Smooth muscle cell (in vitro differentiated cells): Measurements from ENCODE around the gene ITGAX. TPM values are rescaled to one million over a fixed set of nuclear protein-coding genes. Genes with fewer than 3 reads are reported as not detected.

Source experiments
- DNase-seq: peaks from one replicate; lab custom pipeline; 2025; ENCODE audit not compliant: unreplicated experiment; lab: John Stamatoyannopoulos, UW
- H2AFZ ChIP-seq: fragments of 200-600 bp; sonication (generic); 2 replicates; pipeline ENCODE4 v1.6.0; 2016; ENCODE audit warnings: antibody characterized with exemption, low read depth, mild to moderate bottlenecking
- H3F3A ChIP-seq: fragments of 200-600 bp; sonication (generic); 2 replicates; pipeline ENCODE4 v1.6.0; 2017; ENCODE audit warnings: antibody characterized with exemption, low read depth
- H3K27ac ChIP-seq: fragments of 200-600 bp; sonication (generic); 2 replicates; pipeline ENCODE4 v1.5.1; 2016; ENCODE audit warnings: low read depth, mild to moderate bottlenecking
- H3K27me3 ChIP-seq: fragments of 200-600 bp; sonication (generic); 2 replicates; pipeline ENCODE4 v1.6.1; 2016; ENCODE audit warnings: low read depth, mild to moderate bottlenecking
- H3K36me3 ChIP-seq: fragments of 200-600 bp; sonication (generic); 2 replicates; pipeline ENCODE4 v1.5.1; 2016; ENCODE audit warnings: low read depth
- H3K4me1 ChIP-seq: fragments of 200-600 bp; sonication (generic); 2 replicates; pipeline ENCODE4 v1.5.1; 2016; ENCODE audit warnings: low read depth
- H3K4me2 ChIP-seq: fragments of 200-600 bp; sonication (generic); 2 replicates; pipeline ENCODE4 v1.6.0; 2016; ENCODE audit warnings: mild to moderate bottlenecking
- H3K4me3 ChIP-seq: fragments of 200-600 bp; sonication (generic); 2 replicates; pipeline ENCODE4 v1.5.1; 2016; ENCODE audit warnings: mild to moderate bottlenecking
- H3K79me2 ChIP-seq: fragments of 200-600 bp; sonication (generic); 2 replicates; pipeline ENCODE4 v1.6.0; 2016; ENCODE audit warnings: low read depth, mild to moderate bottlenecking
- H3K9ac ChIP-seq: fragments of 200-600 bp; sonication (generic); 2 replicates; pipeline ENCODE4 v1.6.0; 2016; ENCODE audit warnings: low read depth
- H3K9me3 ChIP-seq: fragments of 200-600 bp; sonication (generic); replicated peaks from 2 replicates; pipeline ENCODE4 v1.5.1; 2016; ENCODE audit warnings: low read depth
- H4K20me1 ChIP-seq: fragments of 200-600 bp; sonication (generic); 2 replicates; pipeline ENCODE4 v1.6.0; 2016; ENCODE audit warnings: low read depth
- WGBS: methylation state at CpG from one replicate; pipeline ENCODE4 v1.1.7; 2016; ENCODE audit warnings: low lambda C conversion rate; 5-methylcytosine and 5-hydroxymethylcytosine counted together
- polyA plus RNA-seq: library from polyadenylated mRNA; unstranded; fragments of >200 nt; fragmentation: Nextera tagmentation; extraction: Ambion mirVana; gene quantifications from 2 replicates; pipeline ENCODE4 v1.2.1, GENCODE V29; 2016
- total RNA-seq: library from RNA; depleted of rRNA; stranded (reverse); fragments of >200 nt; gene quantifications from 2 replicates; pipeline ENCODE4 v1.2.3, GENCODE V29; 2014
- TF ChIP-seq, protein P1 (sequence below): fragments of 200-600 bp; sonication (generic); IDR thresholded peaks from 2 replicates; pipeline ENCODE4 v1.5.1; 2017; ENCODE audit warnings: borderline replicate concordance, mild to moderate bottlenecking, antibody characterized with exemption; ENCODE audit not compliant: insufficient read depth, poor library complexity, severe bottlenecking

The ITGAX gene
- total and polyA plus RNA-seq, 2 experiments from 2014 or later = 0.31 TPM; not detected in 1

DNA sequence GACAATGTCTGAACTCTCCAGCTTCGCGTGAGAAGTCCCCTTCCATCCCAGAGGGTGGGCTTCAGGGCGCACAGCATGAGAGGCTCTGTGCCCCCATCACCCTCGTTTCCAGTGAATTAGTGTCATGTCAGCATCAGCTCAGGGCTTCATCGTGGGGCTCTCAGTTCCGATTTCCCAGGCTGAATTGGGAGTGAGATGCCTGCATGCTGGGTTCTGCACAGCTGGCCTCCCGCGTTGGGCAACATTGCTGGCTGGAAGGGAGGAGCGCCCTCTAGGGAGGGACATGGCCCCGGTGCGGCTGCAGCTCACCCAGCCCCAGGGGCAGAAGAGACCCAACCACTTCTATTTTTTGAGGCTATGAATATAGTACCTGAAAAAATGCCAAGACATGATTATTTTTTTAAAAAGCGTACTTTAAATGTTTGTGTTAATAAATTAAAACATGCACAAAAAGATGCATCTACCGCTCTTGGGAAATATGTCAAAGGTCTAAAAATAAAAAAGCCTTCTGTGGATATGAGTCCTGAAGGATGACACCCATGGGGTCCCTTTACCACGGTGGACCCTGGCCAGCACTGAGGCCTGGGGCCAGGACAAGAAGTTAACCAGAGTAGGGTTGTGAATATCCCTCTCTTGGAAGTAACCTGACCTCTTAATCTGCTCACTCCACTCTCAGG is 27.6 kb downstream of the ITGAX start:
- WGBS = 30% methylated on average over 14 of the region's 14 CpGs
- Histone ChIP-seq H3K4me1 (peaks cover 2% of the 10 kb centered on the region), H3K4me3 (no peak overlapping the region), H3K4me2 (no peak overlapping the region), H3K27me3 (no peaks in the 10 kb centered on the region), H4K20me1 (no peaks in the 10 kb centered on the region), H3K79me2 (no peaks in the 10 kb centered on the region), H3F3A (no peaks in the 10 kb centered on the region), H3K36me3 (no peaks in the 10 kb centered on the region), H3K9ac (no peak overlapping the region), H3K9me3 (no peaks in the 10 kb centered on the region), H3K27ac (no peak overlapping the region), H2AFZ (no peak overlapping the region)
- TF ChIP-seq, protein P1, sequence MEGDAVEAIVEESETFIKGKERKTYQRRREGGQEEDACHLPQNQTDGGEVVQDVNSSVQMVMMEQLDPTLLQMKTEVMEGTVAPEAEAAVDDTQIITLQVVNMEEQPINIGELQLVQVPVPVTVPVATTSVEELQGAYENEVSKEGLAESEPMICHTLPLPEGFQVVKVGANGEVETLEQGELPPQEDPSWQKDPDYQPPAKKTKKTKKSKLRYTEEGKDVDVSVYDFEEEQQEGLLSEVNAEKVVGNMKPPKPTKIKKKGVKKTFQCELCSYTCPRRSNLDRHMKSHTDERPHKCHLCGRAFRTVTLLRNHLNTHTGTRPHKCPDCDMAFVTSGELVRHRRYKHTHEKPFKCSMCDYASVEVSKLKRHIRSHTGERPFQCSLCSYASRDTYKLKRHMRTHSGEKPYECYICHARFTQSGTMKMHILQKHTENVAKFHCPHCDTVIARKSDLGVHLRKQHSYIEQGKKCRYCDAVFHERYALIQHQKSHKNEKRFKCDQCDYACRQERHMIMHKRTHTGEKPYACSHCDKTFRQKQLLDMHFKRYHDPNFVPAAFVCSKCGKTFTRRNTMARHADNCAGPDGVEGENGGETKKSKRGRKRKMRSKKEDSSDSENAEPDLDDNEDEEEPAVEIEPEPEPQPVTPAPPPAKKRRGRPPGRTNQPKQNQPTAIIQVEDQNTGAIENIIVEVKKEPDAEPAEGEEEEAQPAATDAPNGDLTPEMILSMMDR = peak; percentile 66
- peak; percentile 10 for DNase-seq

DNA sequence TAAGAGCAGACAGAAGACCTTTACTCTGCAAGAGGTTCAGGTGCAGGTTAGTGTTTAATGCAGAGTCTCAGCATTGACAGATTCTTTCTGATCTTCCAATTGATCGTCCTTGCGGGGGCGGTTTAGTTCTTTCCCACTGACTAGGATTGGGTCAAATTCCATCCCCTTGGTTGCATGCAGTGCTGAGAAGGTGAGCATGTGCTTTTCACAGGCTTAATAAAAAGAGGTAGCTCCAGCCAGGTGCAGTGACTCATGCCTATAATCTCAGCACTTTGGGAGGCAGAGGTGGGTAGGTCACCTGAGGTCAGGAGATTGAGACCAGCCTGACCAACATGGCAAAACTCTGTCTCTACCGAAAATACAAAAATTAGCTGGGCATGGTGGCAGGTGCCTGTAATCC is 30.7 kb downstream of the ITGAX start:
- WGBS = 89% methylated on average over 4 of the region's 4 CpGs
- TF ChIP-seq, protein P1 = no peak
- Histone ChIP-seq H3K9ac (peak overlapping the region; percentile 45), H4K20me1 (no peaks in the 10 kb centered on the region), H3F3A (no peaks in the 10 kb centered on the region), H3K4me2 (no peak overlapping the region), H3K9me3 (no peaks in the 10 kb centered on the region), H3K27me3 (no peaks in the 10 kb centered on the region), H3K4me3 (no peak overlapping the region), H3K36me3 (no peaks in the 10 kb centered on the region), H3K4me1 (peaks cover 2% of the 10 kb centered on the region), H2AFZ (no peak overlapping the region), H3K27ac (peak overlapping the region; percentile 84), H3K79me2 (no peaks in the 10 kb centered on the region)
- no peak for DNase-seq

DNA sequence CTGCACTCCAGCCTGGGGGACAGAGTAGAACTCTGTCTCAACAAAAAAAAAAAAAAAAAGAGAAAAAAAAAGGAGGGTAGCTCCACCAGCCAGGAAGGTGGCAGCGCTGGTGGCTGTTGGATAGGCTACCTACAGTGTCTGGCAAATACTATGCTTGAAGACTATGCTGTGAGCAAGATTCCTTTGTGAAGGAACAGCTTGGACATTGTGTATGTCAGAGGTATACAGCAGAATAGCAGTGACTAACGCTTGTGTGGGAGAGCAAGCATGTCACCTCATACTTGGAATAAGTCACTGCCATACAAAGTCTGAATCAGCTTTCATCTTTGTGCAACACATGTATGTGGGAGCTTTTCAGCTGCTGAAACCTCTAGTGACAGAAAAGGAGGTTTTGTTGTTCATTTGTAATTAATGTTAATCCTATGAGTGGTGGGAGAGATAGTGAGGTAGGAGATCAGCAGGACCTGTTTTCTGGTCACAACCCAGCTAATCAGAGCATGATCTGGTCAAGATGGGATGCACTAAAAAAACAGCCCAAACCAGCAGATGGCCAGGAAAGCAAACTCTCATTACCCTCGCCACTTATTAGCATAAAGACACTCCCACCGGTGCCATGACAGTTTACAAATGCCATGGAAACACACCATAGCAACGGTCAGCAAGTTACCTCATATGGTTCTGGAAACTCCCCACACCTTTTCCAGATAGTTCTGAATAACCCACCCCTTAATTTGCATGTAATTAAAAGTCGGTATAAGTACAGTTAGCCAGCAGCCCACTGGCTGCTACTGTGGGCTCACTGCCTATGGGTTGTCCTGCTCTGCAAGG is 31.4 kb downstream of the ITGAX start:
- Histone ChIP-seq H3K9me3 (no peaks in the 10 kb centered on the region), H2AFZ (no peak overlapping the region), H3K9ac (peak overlapping the region; percentile 45), H3K4me3 (no peak overlapping the region), H3K79me2 (no peaks in the 10 kb centered on the region), H3K27ac (peak overlapping the region; percentile 84), H3K4me2 (peak overlapping the region; percentile 69), H4K20me1 (no peaks in the 10 kb centered on the region), H3F3A (no peaks in the 10 kb centered on the region), H3K36me3 (no peaks in the 10 kb centered on the region), H3K4me1 (peaks cover 2% of the 10 kb centered on the region), H3K27me3 (no peaks in the 10 kb centered on the region)
- WGBS = 57% methylated on average over 6 of the region's 6 CpGs
- TF ChIP-seq, protein P1 = no peak
- DNase-seq = no peak
